GM18526 (cell line): ENCODE measurements around the gene TRAPPC11.

Experiments
- POLR2A ChIP-seq: IDR thresholded peaks from 3 replicates; pipeline ENCODE4 v1.6.1; 2011; ENCODE audit not compliant: insufficient read length; ENCODE audit errors: extremely low read depth

The TRAPPC11 gene

DNA sequence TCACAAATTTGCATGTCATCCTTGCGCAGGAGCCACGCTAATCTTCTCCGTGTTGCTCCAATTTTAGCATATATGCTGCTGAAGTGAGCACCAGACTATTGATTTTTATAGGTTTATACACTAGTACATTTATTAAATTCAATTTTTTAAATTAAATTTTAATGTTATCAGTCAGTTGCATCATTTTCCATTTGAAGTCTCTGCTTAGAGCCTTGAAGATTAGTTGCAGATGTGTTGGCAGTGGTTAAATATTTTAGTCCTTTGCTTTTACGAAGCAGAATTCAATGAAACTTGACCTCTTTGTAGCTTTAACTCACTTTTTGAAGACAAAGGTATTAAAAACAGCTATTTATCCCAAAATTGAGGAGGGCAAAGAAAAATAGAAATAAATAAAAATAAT, 16.5 kb downstream of the TRAPPC11 start:
- TF ChIP-seq POLR2A: no peak

- TF ChIP-seq POLR2A: no peak
Measured at GRCh38 chr4:183681119-183681518, 22.0 kb downstream of the TRAPPC11 start.

DNA sequence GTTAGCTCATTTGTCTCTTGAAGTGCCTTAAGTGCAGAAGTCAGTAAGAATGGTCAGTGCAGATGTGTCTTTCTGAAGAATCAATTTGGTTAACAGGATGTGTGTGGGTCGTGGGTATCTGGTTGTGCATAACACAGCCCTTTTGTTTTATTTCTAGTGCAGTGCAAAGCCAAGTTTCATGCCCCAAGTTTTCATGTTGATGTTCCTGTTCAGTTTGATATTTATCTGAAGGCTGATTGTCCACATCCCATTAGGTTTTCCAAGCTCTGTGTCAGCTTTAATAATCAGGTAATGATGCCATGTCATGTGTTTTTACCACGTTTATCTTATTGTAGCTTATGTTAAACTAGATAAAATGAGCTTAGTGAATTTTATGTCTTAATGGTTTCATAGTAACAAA, 27.4 kb downstream of the TRAPPC11 start:
- no peak for TF ChIP-seq POLR2A

GRCh38 chr4:183688216-183688615, 29.1 kb downstream of the TRAPPC11 start:
- TF ChIP-seq POLR2A: no peak

- no peak for TF ChIP-seq POLR2A
Measured at GRCh38 chr4:183691006-183691405, 31.9 kb downstream of the TRAPPC11 start.

- TF ChIP-seq POLR2A: no peak
Measured at GRCh38 chr4:183691897-183692296, 32.8 kb downstream of the TRAPPC11 start.

GRCh38 chr4:183698909-183699308, 39.8 kb downstream of the TRAPPC11 start:
- TF ChIP-seq POLR2A: no peak

GRCh38 chr4:183700407-183700806, 41.3 kb downstream of the TRAPPC11 start:
- no peak for TF ChIP-seq POLR2A

DNA sequence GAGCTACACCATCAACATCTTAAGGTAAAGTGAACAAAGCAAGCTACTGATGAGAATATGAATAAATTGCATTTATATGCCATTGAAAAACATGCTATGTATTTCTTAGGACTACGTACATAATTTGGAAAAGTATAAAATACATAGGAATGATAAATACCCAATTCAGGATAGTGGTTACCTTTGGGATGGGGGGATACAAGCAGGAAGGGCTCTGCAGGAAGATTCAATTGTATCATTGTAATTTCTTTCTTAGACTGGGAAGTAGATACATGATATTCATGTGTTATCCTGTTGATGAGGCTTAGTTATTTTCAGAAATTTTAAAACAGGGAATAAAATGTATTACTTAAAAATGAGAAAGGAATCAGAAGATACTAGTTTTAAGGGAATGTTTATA, 43.4 kb downstream of the TRAPPC11 start:
- TF ChIP-seq POLR2A: no peak

DNA sequence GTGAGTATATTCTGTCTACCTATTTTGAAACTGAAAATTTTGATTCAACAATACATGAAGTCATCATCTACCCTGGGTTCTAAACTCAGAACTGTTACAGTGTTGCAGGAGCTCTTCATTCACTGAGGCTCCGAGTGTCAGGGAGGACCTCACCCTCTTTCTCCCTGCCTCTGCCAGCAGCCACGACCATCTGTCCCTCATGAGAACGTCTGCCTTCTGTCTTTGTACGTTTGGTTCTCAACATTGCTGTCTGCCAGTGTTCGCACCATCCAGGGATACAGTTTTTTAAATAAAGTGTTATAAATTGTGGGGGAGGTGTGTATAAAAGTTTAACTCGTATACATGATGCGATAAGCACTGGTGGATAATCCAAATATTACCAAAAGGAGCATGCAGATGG, 55.5 kb downstream of the TRAPPC11 start:
- no peak for TF ChIP-seq POLR2A

DNA sequence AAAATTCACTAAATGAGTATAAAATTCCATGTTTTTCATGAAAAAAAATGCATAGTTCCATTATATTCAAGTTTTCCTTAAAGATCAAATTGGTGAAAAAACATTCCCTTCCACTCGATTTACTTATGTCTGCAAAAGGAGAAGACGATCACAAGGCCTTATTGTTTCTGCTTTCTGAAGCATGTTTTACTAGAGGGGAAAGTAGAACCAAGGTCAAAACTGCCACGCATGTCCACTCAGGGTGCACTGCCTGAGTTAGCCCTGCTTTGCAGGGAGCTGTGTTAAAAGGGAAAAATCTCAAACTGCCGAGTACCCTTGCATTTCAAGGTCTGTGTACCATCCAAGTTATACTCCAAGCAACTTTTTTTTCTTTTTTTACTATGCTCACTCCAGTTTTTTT, 57.2 kb downstream of the TRAPPC11 start:
- TF ChIP-seq POLR2A: no peak

GRCh38 chr4:183718876-183719275, 59.8 kb downstream of the TRAPPC11 start:
- TF ChIP-seq POLR2A: no peak

DNA sequence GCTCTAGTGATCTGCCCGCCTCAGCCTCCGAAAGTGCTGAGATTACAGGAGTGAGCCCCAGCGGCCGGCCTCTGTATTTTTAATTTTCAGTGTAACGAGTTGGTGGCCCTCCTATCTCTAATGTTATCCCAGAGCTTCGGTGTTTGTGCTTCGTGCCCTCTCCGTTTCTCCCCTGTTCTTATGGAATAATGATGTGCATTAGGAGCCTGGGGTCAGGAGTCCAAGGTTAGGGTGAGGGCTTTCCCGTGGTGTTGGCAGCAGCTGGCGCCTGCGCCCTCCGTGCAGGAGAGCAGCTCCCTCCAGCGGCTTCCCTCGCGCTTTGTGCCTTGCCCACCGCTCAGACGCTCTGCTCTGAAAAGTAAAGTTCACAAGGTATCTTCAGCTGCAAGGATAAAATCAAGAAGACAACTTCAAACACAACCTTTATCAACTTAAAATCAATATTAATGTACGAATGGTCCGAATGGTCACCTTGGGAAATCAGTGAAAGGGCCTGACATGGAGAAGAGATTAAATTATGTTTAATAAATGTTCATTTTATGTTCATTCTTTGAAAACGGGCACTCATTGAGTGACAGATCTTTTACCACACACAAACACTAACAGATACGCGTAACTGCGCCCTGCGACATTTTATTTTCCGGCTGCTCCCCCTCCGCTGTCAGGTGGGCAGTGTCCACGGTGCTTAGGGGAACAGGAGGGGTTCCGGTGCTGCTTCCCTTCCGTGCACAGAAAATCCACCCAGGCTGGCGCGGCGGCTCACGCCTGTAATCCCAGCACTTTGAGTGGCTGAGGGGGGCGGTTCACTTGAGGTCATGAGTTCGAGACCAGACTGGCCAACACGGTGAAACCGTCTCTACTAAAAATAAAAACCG, 62.4 kb downstream of the TRAPPC11 start:
- no peak for TF ChIP-seq POLR2A

- TF ChIP-seq POLR2A: no peak
Measured at GRCh38 chr4:183722731-183723560, 63.9 kb downstream of the TRAPPC11 start.

DNA sequence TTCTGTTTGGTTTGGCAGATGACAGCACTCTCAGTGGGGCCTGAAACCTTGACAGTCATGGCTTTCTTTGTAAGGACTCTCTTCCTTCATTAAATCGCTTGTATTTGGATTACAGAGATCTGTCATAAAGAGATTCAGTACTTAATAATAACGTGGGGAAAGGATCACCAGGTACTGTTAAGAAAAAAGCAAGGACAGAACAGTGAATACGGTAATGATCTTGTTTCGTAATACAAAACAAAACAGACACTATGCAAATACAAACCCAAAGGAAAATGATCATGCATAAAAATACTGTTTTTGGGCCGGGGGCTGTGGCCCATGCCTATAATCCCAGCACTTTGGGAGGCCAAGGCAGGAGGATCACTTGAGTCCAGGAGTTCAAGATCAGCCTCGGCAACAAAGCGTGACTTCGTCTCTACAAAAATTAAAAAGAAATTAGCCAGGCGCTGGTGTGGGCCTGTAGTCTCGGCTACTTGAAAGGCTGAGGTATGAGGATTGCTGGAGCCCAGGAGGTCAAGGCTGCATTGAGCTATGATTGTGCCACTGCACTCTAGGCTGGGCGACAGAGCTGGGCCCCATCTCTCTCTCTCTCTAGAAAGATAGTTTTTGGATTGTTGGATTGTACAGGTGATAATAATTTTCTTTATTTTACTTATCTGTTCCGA, 64.6 kb downstream of the TRAPPC11 start:
- no peak for TF ChIP-seq POLR2A

- TF ChIP-seq POLR2A: no peak
Measured at GRCh38 chr4:183727482-183727881, 68.4 kb downstream of the TRAPPC11 start.
